Uterus (tissue), 4 donors: ENCODE data around the gene TMEM131L. TPM values are rescaled to one million over a fixed set of nuclear protein-coding genes. Genes with fewer than 3 reads are reported as not detected.

ENCODE experiments used
- DNase-seq, 2 donors: peaks; one replicate each; pipeline ENCODE4 v3.0.0-alpha.2; 2019 to 2020
- H3K27ac ChIP-seq, 2 donors: fragments of 200-600 bp; sonication (generic); 1 replicate in 1 of 2; 2 replicates in 1 of 2; pipeline ENCODE4 v1.5.1; 2016 to 2018
- H3K27me3 ChIP-seq, 2 donors: fragments of 200-600 bp; sonication (generic); one replicate each; pipeline ENCODE4 v1.5.1; 2018 to 2019; ENCODE audit warnings: control low read depth in 1 of 2
- H3K36me3 ChIP-seq, 2 donors: fragments of 200-600 bp; sonication (generic); one replicate each; pipeline ENCODE4 v1.5.1; 2019; ENCODE audit warnings: control low read depth in 1 of 2
- H3K4me1 ChIP-seq, 2 donors: fragments of 200-600 bp; sonication (generic); one replicate each; pipeline ENCODE4 v1.5.1; 2018 to 2019; ENCODE audit warnings: control low read depth in 1 of 2
- H3K4me3 ChIP-seq, 2 donors: fragments of 200-600 bp; sonication (generic); 1 replicate in 1 of 2; 2 replicates in 1 of 2; pipeline ENCODE4 v1.5.1; 2018 to 2019; ENCODE audit warnings: mild to moderate bottlenecking in 1 of 2
- H3K9me3 ChIP-seq, 2 donors: fragments of 200-600 bp; sonication (generic); one replicate each; pipeline ENCODE4 v1.5.1; 2019; ENCODE audit warnings: control low read depth in 1 of 2
- CTCF ChIP-seq, 4 experiments: fragments of 200-600 bp in 2 of 4; fragments of 450-650 bp in 2 of 4; sonication (generic) in 2 of 4; IDR thresholded peaks; one replicate each; pipeline ENCODE4 v1.5.1; 2016 to 2019; ENCODE audit warnings: antibody characterized with exemption in 4 of 4, mild to moderate bottlenecking in 2 of 4, moderate library complexity in 1 of 4
- POLR2A ChIP-seq, 2 donors: fragments of 450-650 bp; IDR thresholded peaks; one replicate each; pipeline ENCODE4 v1.6.1; 2016; ENCODE audit warnings: antibody characterized with exemption in 2 of 2, mild to moderate bottlenecking in 1 of 2, moderate library complexity in 1 of 2
- intact Hi-C: fragments of 100-400 bp; cut with DNase I; formaldehyde crosslinking; loops from one replicate; pipeline ENCODE4 v1.15.1; 2023; ENCODE audit warnings: low total_unique reads
- total RNA-seq, 4 donors: library from RNA; depleted of rRNA in 3 of 4; stranded (reverse); fragments of >200 nt in 3 of 4; gene quantifications; one replicate each; pipeline versions ENCODE4 v1.1.0 to v1.2.4, GENCODE V29; 2014 to 2023
- donor health status: DM: yes; HTN: yes; CAD: no.

Gene TMEM131L
- total RNA-seq, 4 donors from 2014 or later = 2.4 to 49.6 (median 18.0) TPM

- Histone ChIP-seq H3K27ac (no peak overlapping the region), H3K36me3 (no peaks in the 10 kb centered on the region), H3K4me3 (no peak overlapping the region), H3K9me3 (no peaks in the 10 kb centered on the region), H3K4me1 (no peaks in the 10 kb centered on the region), H3K27me3 (no peaks in the 10 kb centered on the region)
- no peak for DNase-seq
- TF ChIP-seq CTCF (IDR thresholded peaks at IDR 0.05) (no peak), POLR2A (IDR thresholded peaks at IDR 0.05) (no peak)
- intact Hi-C loops = no loop called here
Observed at GRCh38 chr4:153419673-153420278, 46.4 kb upstream of the TMEM131L start.

- Histone ChIP-seq H3K36me3 (no peaks in the 10 kb centered on the region), H3K27me3 (no peaks in the 10 kb centered on the region), H3K27ac (no peak overlapping the region), H3K4me3 (no peak overlapping the region), H3K9me3 (no peaks in the 10 kb centered on the region), H3K4me1 (no peaks in the 10 kb centered on the region)
- DNase-seq = no peak
- TF ChIP-seq CTCF (IDR thresholded peaks at IDR 0.05) (no peak), POLR2A (IDR thresholded peaks at IDR 0.05) (no peak)
- intact Hi-C loops = no loop called here
Observed at GRCh38 chr4:153420361-153420760, 45.8 kb upstream of the TMEM131L start.

- no peak for DNase-seq
- no peaks in the 10 kb centered on the region for H3K36me3 ChIP-seq
- H3K4me3 ChIP-seq = no peak overlapping the region
- no peak for TF ChIP-seq CTCF (IDR thresholded peaks at IDR 0.05)
- no peak for TF ChIP-seq POLR2A (IDR thresholded peaks at IDR 0.05)
- H3K4me1 ChIP-seq = no peaks in the 10 kb centered on the region
- H3K9me3 ChIP-seq = no peaks in the 10 kb centered on the region
- intact Hi-C loops = no loop called here
- H3K27me3 ChIP-seq = no peaks in the 10 kb centered on the region
- H3K27ac ChIP-seq = no peak overlapping the region
Observed at GRCh38 chr4:153421941-153422340, 44.2 kb upstream of the TMEM131L start.

- Histone ChIP-seq H3K27ac (no peak overlapping the region), H3K4me1 (no peaks in the 10 kb centered on the region), H3K9me3 (no peaks in the 10 kb centered on the region), H3K36me3 (no peaks in the 10 kb centered on the region), H3K27me3 (no peaks in the 10 kb centered on the region), H3K4me3 (no peak overlapping the region)
- intact Hi-C loops = no loop called here
- TF ChIP-seq CTCF (IDR thresholded peaks at IDR 0.05) (no peak), POLR2A (IDR thresholded peaks at IDR 0.05) (no peak)
- no peak for DNase-seq
Observed at GRCh38 chr4:153426207-153426885, 39.8 kb upstream of the TMEM131L start.

- no peak for DNase-seq
- peak overlapping the region in 1 of 2 donors; percentile 68 for H3K27ac ChIP-seq
- intact Hi-C loops = no loop called here
- no peaks in the 10 kb centered on the region for H3K4me1 ChIP-seq
- H3K27me3 ChIP-seq = no peaks in the 10 kb centered on the region
- H3K36me3 ChIP-seq = no peaks in the 10 kb centered on the region
- no peak overlapping the region for H3K4me3 ChIP-seq
- TF ChIP-seq CTCF (IDR thresholded peaks at IDR 0.05) (no peak), POLR2A (IDR thresholded peaks at IDR 0.05) (no peak)
- no peaks in the 10 kb centered on the region for H3K9me3 ChIP-seq
Observed at GRCh38 chr4:153427363-153428071, 38.6 kb upstream of the TMEM131L start.
